Duodenal mucosa (tissue), 2 donors: ENCODE measurements around the gene SUPT3H.

Experiments used
- H3K27ac ChIP-seq: one replicate; pipeline ENCODE4 v1.7.0; 2013; ENCODE audit warnings: low read depth, low read length
- H3K27me3 ChIP-seq, 2 donors: one replicate each; pipeline ENCODE4 v1.7.0; 2013; ENCODE audit warnings: low read length in 2 of 2, control low read depth in 1 of 2; ENCODE audit not compliant: insufficient read depth in 2 of 2, control insufficient read depth in 1 of 2
- H3K36me3 ChIP-seq, 2 donors: one replicate each; pipeline ENCODE4 v1.7.0; 2013; ENCODE audit warnings: low read length in 2 of 2, control low read depth in 1 of 2; ENCODE audit not compliant: insufficient read depth in 2 of 2, control insufficient read depth in 1 of 2
- H3K4me1 ChIP-seq, 2 donors: one replicate each; pipeline ENCODE4 v1.7.0; 2013; ENCODE audit warnings: low read length in 2 of 2, control low read depth in 1 of 2; ENCODE audit not compliant: insufficient read depth in 2 of 2, control insufficient read depth in 1 of 2
- H3K4me3 ChIP-seq, 2 donors: one replicate each; pipeline ENCODE4 v1.7.0; 2013; ENCODE audit warnings: low read length in 2 of 2, low read depth in 1 of 2
- H3K9ac ChIP-seq, 2 donors: one replicate each; pipeline ENCODE4 v1.7.0; 2013; ENCODE audit warnings: low read length in 2 of 2, low read depth in 1 of 2
- H3K9me3 ChIP-seq, 2 donors: one replicate each; pipeline ENCODE4 v1.7.0; 2013; ENCODE audit warnings: low read length in 2 of 2, control low read depth in 1 of 2; ENCODE audit not compliant: control insufficient read depth in 1 of 2

The SUPT3H gene

GRCh38 chr6:45394586-45395095, 16.9 kb upstream of the SUPT3H start:
- Histone ChIP-seq H3K4me1 (no peaks in the 10 kb centered on the region), H3K27ac (no peak overlapping the region), H3K9me3 (no peaks in the 10 kb centered on the region), H3K27me3 (no peaks in the 10 kb centered on the region), H3K9ac (no peak overlapping the region), H3K36me3 (no peaks in the 10 kb centered on the region), H3K4me3 (no peak overlapping the region)

- Histone ChIP-seq H3K9ac (no peak overlapping the region), H3K4me1 (no peaks in the 10 kb centered on the region), H3K4me3 (no peak overlapping the region), H3K27me3 (no peaks in the 10 kb centered on the region), H3K9me3 (no peaks in the 10 kb centered on the region), H3K36me3 (no peaks in the 10 kb centered on the region), H3K27ac (no peak overlapping the region)
These were observed 10.6 kb upstream of the SUPT3H start for GRCh38 chr6:45388328-45388727.

- Histone ChIP-seq H3K4me3 (no peak overlapping the region), H3K9me3 (no peaks in the 10 kb centered on the region), H3K27ac (no peak overlapping the region), H3K27me3 (no peaks in the 10 kb centered on the region), H3K36me3 (no peaks in the 10 kb centered on the region), H3K4me1 (no peaks in the 10 kb centered on the region), H3K9ac (no peak overlapping the region)
These were observed 9.5 kb upstream of the SUPT3H start for GRCh38 chr6:45387236-45387635.

- Histone ChIP-seq H3K27ac (no peak overlapping the region), H3K9me3 (no peaks in the 10 kb centered on the region), H3K27me3 (no peaks in the 10 kb centered on the region), H3K4me3 (no peak overlapping the region), H3K36me3 (no peaks in the 10 kb centered on the region), H3K9ac (no peak overlapping the region), H3K4me1 (no peaks in the 10 kb centered on the region)
These were observed 8.8 kb upstream of the SUPT3H start for GRCh38 chr6:45386501-45386900.

GRCh38 chr6:45382391-45382790, 4.7 kb upstream of the SUPT3H start:
- Histone ChIP-seq H3K27ac (no peak overlapping the region), H3K4me3 (no peak overlapping the region), H3K4me1 (peaks cover 4% of the 10 kb centered on the region in 2 donors), H3K9ac (no peak overlapping the region), H3K27me3 (no peaks in the 10 kb centered on the region), H3K9me3 (no peaks in the 10 kb centered on the region), H3K36me3 (no peaks in the 10 kb centered on the region)

- peak overlapping the region; percentile 85 to 93 for H3K4me3 ChIP-seq
- peak overlapping the region; percentile 96 for H3K27ac ChIP-seq
- peaks cover 11 to 14% of the 10 kb centered on the region in 2 donors for H3K4me1 ChIP-seq
- H3K9me3 ChIP-seq: no peaks in the 10 kb centered on the region
- H3K36me3 ChIP-seq: no peaks in the 10 kb centered on the region
- no peaks in the 10 kb centered on the region for H3K27me3 ChIP-seq
- H3K9ac ChIP-seq: peak overlapping the region; percentile 93 to 96
These were observed 696 bp upstream of the SUPT3H start for GRCh38 chr6:45378334-45378926.

GRCh38 chr6:45377043-45377553, 636 bp downstream of the SUPT3H start:
- Histone ChIP-seq H3K4me1 (peaks cover 11 to 14% of the 10 kb centered on the region in 2 donors), H3K9ac (peak overlapping the region; percentile 93 to 96), H3K27me3 (no peaks in the 10 kb centered on the region), H3K4me3 (peak overlapping the region; percentile 85 to 93), H3K36me3 (no peaks in the 10 kb centered on the region), H3K27ac (peak overlapping the region; percentile 96), H3K9me3 (no peaks in the 10 kb centered on the region)

GRCh38 chr6:45376310-45377042, 1.3 kb downstream of the SUPT3H start:
- Histone ChIP-seq H3K36me3 (no peaks in the 10 kb centered on the region), H3K9ac (peak overlapping the region; percentile 93 to 96), H3K4me3 (peak overlapping the region; percentile 85 to 93), H3K4me1 (peaks cover 18% of the 10 kb centered on the region in 2 donors), H3K27ac (no peak overlapping the region), H3K9me3 (no peaks in the 10 kb centered on the region), H3K27me3 (no peaks in the 10 kb centered on the region)

GRCh38 chr6:45375449-45375848, 2.3 kb downstream of the SUPT3H start:
- H3K9me3 ChIP-seq: no peaks in the 10 kb centered on the region
- peaks cover 25 to 27% of the 10 kb centered on the region in 2 donors for H3K4me1 ChIP-seq
- no peak overlapping the region for H3K4me3 ChIP-seq
- H3K9ac ChIP-seq: no peak overlapping the region
- no peaks in the 10 kb centered on the region for H3K27me3 ChIP-seq
- no peak overlapping the region for H3K27ac ChIP-seq
- H3K36me3 ChIP-seq: no peaks in the 10 kb centered on the region

GRCh38 chr6:45371924-45372573, 5.7 kb downstream of the SUPT3H start:
- Histone ChIP-seq H3K27me3 (no peaks in the 10 kb centered on the region), H3K9ac (no peak overlapping the region), H3K36me3 (no peaks in the 10 kb centered on the region), H3K4me1 (peaks cover 23 to 25% of the 10 kb centered on the region in 2 donors), H3K9me3 (no peaks in the 10 kb centered on the region), H3K27ac (no peak overlapping the region), H3K4me3 (no peak overlapping the region)
